HepG2 (cell line): ENCODE results near the gene EIF1AD. TPM values are rescaled to one million over a fixed set of nuclear protein-coding genes. Genes with fewer than 3 reads are reported as not detected.

Experiments used
- ATAC-seq: fragments of 200-7000 bp; cut with Tn5 transposase; 3 replicates; pipeline ENCODE4 v1.9.1; 2020; ENCODE audit warnings: mild to moderate bottlenecking, moderate library complexity
- BruUV-seq: library from RNA; stranded (reverse); fragments of 400-500 nt; replicated peaks from 2 replicates; lab custom pipeline; 2021; lab: Mats Ljungman, UMichigan
- CTCF ChIA-PET: fragments of 300-600 bp; formaldehyde crosslinking; extraction: SDS; loops from one replicate; lab custom pipeline; 2021; ENCODE audit warnings: low total read pairs, inconsistent platforms, low intra/inter-chr PET ratio; lab: Yijun Ruan, JAX
- POLR2A ChIA-PET: fragments of 350-600 bp; sonication (Branson Sonifier 250); formaldehyde crosslinking; loops from one replicate; lab custom pipeline; 2020; ENCODE audit warnings: antibody characterized with exemption, inconsistent platforms; lab: Yijun Ruan, JAX
- DNase-seq: peaks from one replicate; pipeline ENCODE4 v3.0.0-alpha.2; 2015; ENCODE audit warnings: low spot score
- FAIRE-seq: peaks from 3 replicates; lab custom pipeline; 2011; peaks lifted over from hg19 to GRCh38; lab: Jason Lieb, UNC
- H2AFZ ChIP-seq: one replicate; pipeline ENCODE4 v1.6.1; 2011; ENCODE audit warnings: low read length, inconsistent platforms
- H3K27ac ChIP-seq: fragments of 300-600 bp; 3 replicates; pipeline ENCODE4 v1.8.0; 2011; ENCODE audit warnings: mixed run types, mild to moderate bottlenecking, mixed read lengths, low read length, inconsistent platforms; ENCODE audit not compliant: insufficient read depth; ENCODE audit errors: extremely low read length
- H3K27me3 ChIP-seq, 2 experiments: fragments of 200-600 bp in 1 of 2; 2 replicates in 1 of 2; 3 replicates in 1 of 2; pipeline versions ENCODE4 v1.6.0 to v1.8.0; 2011; ENCODE audit warnings: low read length in 2 of 2, mild to moderate bottlenecking in 2 of 2, moderate library complexity in 2 of 2, inconsistent platforms in 1 of 2; ENCODE audit not compliant: insufficient read depth in 2 of 2, control insufficient read depth in 1 of 2
- H3K36me3 ChIP-seq, 2 experiments: fragments of 200-600 bp in 1 of 2; replicated peaks in 1 of 2; 2 replicates in 1 of 2; 3 replicates in 1 of 2; pipeline versions ENCODE4 v1.5.1 to v1.8.0; 2011; ENCODE audit warnings: low read length in 2 of 2, inconsistent platforms in 1 of 2; ENCODE audit not compliant: insufficient read depth in 2 of 2, control insufficient read depth in 1 of 2
- H3K4me1 ChIP-seq: 2 replicates; pipeline ENCODE4 v1.5.1; 2012; ENCODE audit warnings: low read length, inconsistent platforms; ENCODE audit not compliant: insufficient read depth
- H3K4me2 ChIP-seq: 2 replicates; pipeline ENCODE4 v1.6.0; 2011; ENCODE audit warnings: low read depth, low read length, inconsistent platforms
- H3K4me3 ChIP-seq, 3 experiments: fragments of 200-600 bp in 1 of 3; sonication (generic), shearing (Covaris generic) in 1 of 3; replicated peaks in 1 of 3; 2 replicates each; pipeline ENCODE4 v1.5.1; 2011 to 2016; ENCODE audit warnings: low read length in 3 of 3, inconsistent platforms in 2 of 3, low read depth in 2 of 3, mild to moderate bottlenecking in 2 of 3, control low read depth in 1 of 3, mixed read lengths in 1 of 3; ENCODE audit not compliant: insufficient read depth in 1 of 3
- H3K79me2 ChIP-seq: one replicate; pipeline ENCODE4 v1.6.1; 2011; ENCODE audit warnings: low read length, inconsistent platforms; ENCODE audit not compliant: insufficient read depth
- H3K9ac ChIP-seq: 2 replicates; pipeline ENCODE4 v1.6.0; 2011; ENCODE audit warnings: mild to moderate bottlenecking, low read depth, low read length, inconsistent platforms; ENCODE audit not compliant: insufficient read depth
- H3K9me3 ChIP-seq: 2 replicates; pipeline ENCODE4 v1.5.1; 2012; ENCODE audit warnings: mild to moderate bottlenecking, low read length
- H4K20me1 ChIP-seq: 2 replicates; pipeline ENCODE4 v1.6.0; 2011; ENCODE audit warnings: inconsistent platforms, mild to moderate bottlenecking, low read length, moderate library complexity; ENCODE audit not compliant: insufficient read depth
- CEBPG ChIP-seq: IDR thresholded peaks from 2 replicates; pipeline ENCODE4 v1.6.1; 2016
- ELF1 ChIP-seq: sonication (generic); formaldehyde crosslinking; IDR thresholded peaks from 2 replicates; pipeline ENCODE4 v1.4.0; 2020; ENCODE audit warnings: missing genetic modification reagents
- ESRRA ChIP-seq: sonication (generic); formaldehyde crosslinking; IDR thresholded peaks from 2 replicates; pipeline ENCODE4 v1.5.1; 2020; ENCODE audit warnings: mild to moderate bottlenecking, low read depth, missing genetic modification reagents
- KMT2A ChIP-seq: sonication (generic); formaldehyde crosslinking; IDR thresholded peaks from 2 replicates; pipeline ENCODE4 v1.4.0; 2020; ENCODE audit warnings: missing genetic modification reagents
- MIER3 ChIP-seq: IDR thresholded peaks from 2 replicates; pipeline ENCODE4 v1.6.1; 2016; ENCODE audit warnings: missing compliant biosample characterization, borderline replicate concordance
- MLX ChIP-seq: IDR thresholded peaks from 2 replicates; pipeline ENCODE4 v1.6.1; 2016
- SAP130 ChIP-seq: IDR thresholded peaks from 2 replicates; pipeline ENCODE4 v1.6.1; 2016; ENCODE audit warnings: low read depth
- ZNF124 ChIP-seq: sonication (generic); formaldehyde crosslinking; IDR thresholded peaks from 2 replicates; pipeline ENCODE4 v1.4.0; 2020; ENCODE audit warnings: missing genetic modification reagents
- ZNF263 ChIP-seq: sonication (generic); formaldehyde crosslinking; IDR thresholded peaks from 2 replicates; pipeline ENCODE4 v1.4.0; 2020; ENCODE audit warnings: missing genetic modification reagents
- ZNF790 ChIP-seq: sonication (generic); formaldehyde crosslinking; IDR thresholded peaks from 2 replicates; pipeline ENCODE4 v1.8.0; 2022; ENCODE audit warnings: missing genetic modification reagents, mild to moderate bottlenecking, borderline replicate concordance
- ZSCAN20 ChIP-seq: sonication (generic); formaldehyde crosslinking; IDR thresholded peaks from 2 replicates; pipeline ENCODE4 v1.4.0; 2020; ENCODE audit warnings: missing genetic modification reagents, mild to moderate bottlenecking, borderline replicate concordance
- WGBS: methylation state at CpG from one replicate; pipeline ENCODE4 v1.1.6; 2017; ENCODE audit warnings: low lambda C conversion rate; 5-methylcytosine and 5-hydroxymethylcytosine counted together
- in situ Hi-C: cut with HindIII; loops from 2 replicates; pipeline ENCODE4 v1.10.0; 2017; ENCODE audit warnings: low pct_unique_long_range_greater_than_20kb; ENCODE audit not compliant: extremely low pct_ligation_motif_present
- intact Hi-C: fragments of 100-400 bp; cut with micrococcal nuclease; formaldehyde crosslinking; loops from one replicate; pipeline ENCODE4 v1.10.0; 2022; ENCODE audit not compliant: unreplicated experiment
- polyA plus RNA-seq, 8 experiments: library from polyadenylated mRNA; depleted of rRNA in 3 of 8; stranded (reverse) in 7 of 8; unstranded in 1 of 8; fragments of >200 nt; fragmentation: Illumina TruSeq in 4 of 8; extraction: Trizol in 4 of 8; gene quantifications; 2 replicates each; pipeline versions ENCODE4 v1.2.1 to v1.2.3, GENCODE V29; 2011 to 2016; ENCODE audit warnings: low read depth in 4 of 8, missing spikeins in 1 of 8, mixed read lengths in 1 of 8; ENCODE audit not compliant: insufficient read depth in 1 of 8
- total RNA-seq, 5 experiments: library from RNA; depleted of rRNA; stranded (reverse); fragments of >200 nt; fragmentation: Illumina TruSeq; extraction: Trizol; gene quantifications; 2 replicates each; pipeline ENCODE4 v1.2.3, GENCODE V29; 2016; ENCODE audit warnings: low read depth in 1 of 5
- TF ChIP-seq, protein P1 (sequence below): sonication (generic); formaldehyde crosslinking; IDR thresholded peaks from 2 replicates; pipeline ENCODE4 v1.4.0; 2020; ENCODE audit warnings: missing genetic modification reagents
- TF ChIP-seq, protein P2 (sequence below): sonication (generic); formaldehyde crosslinking; IDR thresholded peaks from 2 replicates; pipeline ENCODE4 v1.4.0; 2020; ENCODE audit warnings: missing genetic modification reagents

The EIF1AD gene
- total and polyA plus RNA-seq, 2 of the 13 experiments (the other 11 are each of a cell fraction or from before 2014, with no cell fraction given) = 18.2 to 30.8 TPM

- WGBS = 28% methylated on average over 3 of the region's 7 CpGs
- no peaks in the 10 kb centered on the region for H4K20me1 ChIP-seq
- no TSS peak for BruUV-seq
- H3K4me1 ChIP-seq = no peaks in the 10 kb centered on the region; the same call in 1 of the 2 replicates
- H3K9me3 ChIP-seq = no peaks in the 10 kb centered on the region
- DNase-seq (no peak), FAIRE-seq (no peak), ATAC-seq (no peak)
- in situ Hi-C loops (no loop called here), intact Hi-C loops (no loop called here)
- no peaks in the 10 kb centered on the region for H3K36me3 ChIP-seq
- H3K27me3 ChIP-seq = peaks cover 9 to 45% of the 10 kb centered on the region in 2 experiments; a peak in 4 of 5 replicates
- ChIA-PET POLR2A (no interaction called here), CTCF (no interaction called here)
- H3K4me3 ChIP-seq = no peak overlapping the region
- no peak overlapping the region for H3K27ac ChIP-seq
- H3K4me2 ChIP-seq = no peak overlapping the region
- no peak overlapping the region for H2AFZ ChIP-seq
- TF ChIP-seq CEBPG (no peak), ZNF124 (CRISPR knock-in tag) (no peak), MLX (CRISPR knock-in tag) (no peak), ZNF263 (CRISPR knock-in tag) (peak; percentile 95)
- TF ChIP-seq, protein P1, sequence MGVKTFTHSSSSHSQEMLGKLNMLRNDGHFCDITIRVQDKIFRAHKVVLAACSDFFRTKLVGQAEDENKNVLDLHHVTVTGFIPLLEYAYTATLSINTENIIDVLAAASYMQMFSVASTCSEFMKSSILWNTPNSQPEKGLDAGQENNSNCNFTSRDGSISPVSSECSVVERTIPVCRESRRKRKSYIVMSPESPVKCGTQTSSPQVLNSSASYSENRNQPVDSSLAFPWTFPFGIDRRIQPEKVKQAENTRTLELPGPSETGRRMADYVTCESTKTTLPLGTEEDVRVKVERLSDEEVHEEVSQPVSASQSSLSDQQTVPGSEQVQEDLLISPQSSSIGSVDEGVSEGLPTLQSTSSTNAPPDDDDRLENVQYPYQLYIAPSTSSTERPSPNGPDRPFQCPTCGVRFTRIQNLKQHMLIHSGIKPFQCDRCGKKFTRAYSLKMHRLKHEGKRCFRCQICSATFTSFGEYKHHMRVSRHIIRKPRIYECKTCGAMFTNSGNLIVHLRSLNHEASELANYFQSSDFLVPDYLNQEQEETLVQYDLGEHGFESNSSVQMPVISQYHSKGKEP (CRISPR knock-in tag) = no peak
- no peak overlapping the region for H3K9ac ChIP-seq
- no peaks in the 10 kb centered on the region for H3K79me2 ChIP-seq
Measured at GRCh38 chr11:66013762-66014100, 11.8 kb upstream of the EIF1AD start.

DNA sequence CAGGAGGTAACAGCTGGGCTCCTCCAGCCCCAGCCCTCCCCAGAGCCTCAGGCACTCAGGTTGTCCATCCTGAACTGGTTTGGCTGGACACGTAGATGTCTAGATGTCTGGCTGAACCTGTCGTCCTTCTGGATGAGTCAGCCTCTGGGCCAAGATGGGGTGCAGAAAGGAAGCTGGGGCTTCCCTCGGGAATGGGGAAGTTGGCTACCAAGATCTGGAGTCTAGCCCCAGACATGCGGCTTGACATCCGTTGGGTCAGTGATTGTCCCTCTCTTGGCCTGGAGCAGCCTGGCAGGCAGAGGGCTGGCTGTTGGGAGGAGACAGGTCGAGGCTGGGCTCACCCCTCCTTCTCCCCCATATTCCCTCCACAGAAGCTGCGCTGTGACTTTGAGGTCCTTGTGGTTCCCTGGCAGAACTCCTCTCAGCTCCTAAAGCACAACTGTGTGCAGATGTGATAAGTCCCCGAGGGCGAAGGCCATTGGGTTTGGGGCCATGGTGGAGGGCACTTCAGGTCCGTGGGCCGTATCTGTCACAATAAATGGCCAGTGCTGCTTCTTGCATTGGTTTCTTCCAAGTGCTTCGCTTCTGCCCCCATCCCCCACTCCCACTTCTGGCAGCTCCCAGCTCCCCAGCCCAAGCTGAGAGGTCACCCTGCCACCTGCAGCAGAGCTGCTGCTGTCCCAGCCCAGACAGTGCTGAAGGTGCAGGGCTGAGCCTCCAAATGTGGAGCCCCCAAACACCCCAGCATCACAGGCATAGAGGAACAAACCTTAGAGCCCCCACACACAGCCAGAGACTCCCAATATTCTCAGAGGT, 11.2 kb upstream of the EIF1AD start:
- ChIA-PET CTCF (no interaction called here), POLR2A (no interaction called here)
- no peak overlapping the region for H3K4me2 ChIP-seq
- FAIRE-seq = no peak
- in situ Hi-C loops = no loop called here
- H3K27ac ChIP-seq = no peak overlapping the region
- peaks cover 9 to 45% of the 10 kb centered on the region in 2 experiments; a peak in 4 of 5 replicates for H3K27me3 ChIP-seq
- no peak for TF ChIP-seq ESRRA (CRISPR knock-in tag)
- TF ChIP-seq, protein P2, sequence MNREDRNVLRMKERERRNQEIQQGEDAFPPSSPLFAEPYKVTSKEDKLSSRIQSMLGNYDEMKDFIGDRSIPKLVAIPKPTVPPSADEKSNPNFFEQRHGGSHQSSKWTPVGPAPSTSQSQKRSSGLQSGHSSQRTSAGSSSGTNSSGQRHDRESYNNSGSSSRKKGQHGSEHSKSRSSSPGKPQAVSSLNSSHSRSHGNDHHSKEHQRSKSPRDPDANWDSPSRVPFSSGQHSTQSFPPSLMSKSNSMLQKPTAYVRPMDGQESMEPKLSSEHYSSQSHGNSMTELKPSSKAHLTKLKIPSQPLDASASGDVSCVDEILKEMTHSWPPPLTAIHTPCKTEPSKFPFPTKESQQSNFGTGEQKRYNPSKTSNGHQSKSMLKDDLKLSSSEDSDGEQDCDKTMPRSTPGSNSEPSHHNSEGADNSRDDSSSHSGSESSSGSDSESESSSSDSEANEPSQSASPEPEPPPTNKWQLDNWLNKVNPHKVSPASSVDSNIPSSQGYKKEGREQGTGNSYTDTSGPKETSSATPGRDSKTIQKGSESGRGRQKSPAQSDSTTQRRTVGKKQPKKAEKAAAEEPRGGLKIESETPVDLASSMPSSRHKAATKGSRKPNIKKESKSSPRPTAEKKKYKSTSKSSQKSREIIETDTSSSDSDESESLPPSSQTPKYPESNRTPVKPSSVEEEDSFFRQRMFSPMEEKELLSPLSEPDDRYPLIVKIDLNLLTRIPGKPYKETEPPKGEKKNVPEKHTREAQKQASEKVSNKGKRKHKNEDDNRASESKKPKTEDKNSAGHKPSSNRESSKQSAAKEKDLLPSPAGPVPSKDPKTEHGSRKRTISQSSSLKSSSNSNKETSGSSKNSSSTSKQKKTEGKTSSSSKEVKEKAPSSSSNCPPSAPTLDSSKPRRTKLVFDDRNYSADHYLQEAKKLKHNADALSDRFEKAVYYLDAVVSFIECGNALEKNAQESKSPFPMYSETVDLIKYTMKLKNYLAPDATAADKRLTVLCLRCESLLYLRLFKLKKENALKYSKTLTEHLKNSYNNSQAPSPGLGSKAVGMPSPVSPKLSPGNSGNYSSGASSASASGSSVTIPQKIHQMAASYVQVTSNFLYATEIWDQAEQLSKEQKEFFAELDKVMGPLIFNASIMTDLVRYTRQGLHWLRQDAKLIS (CRISPR knock-in tag) = no peak
- TF ChIP-seq ZNF790 (CRISPR knock-in tag) = no peak
- no peak for TF ChIP-seq SAP130 (CRISPR knock-in tag)
- no peak for TF ChIP-seq ZSCAN20
- TF ChIP-seq MIER3 (CRISPR knock-in tag) = no peak
- TF ChIP-seq KMT2A = no peak
- TF ChIP-seq ELF1 = no peak
- no peaks in the 10 kb centered on the region for H3K9me3 ChIP-seq
- no peak for ATAC-seq
- H3K9ac ChIP-seq = no peak overlapping the region
- no peaks in the 10 kb centered on the region for H3K36me3 ChIP-seq
- intact Hi-C loops = no loop called here
- no TSS peak for BruUV-seq
- H4K20me1 ChIP-seq = no peaks in the 10 kb centered on the region
- DNase-seq = no peak
- no peak overlapping the region for H2AFZ ChIP-seq
- H3K4me1 ChIP-seq = no peaks in the 10 kb centered on the region; the same call in 1 of the 2 replicates
- WGBS = 35% methylated on average over 11 of the region's 12 CpGs
- H3K79me2 ChIP-seq = no peaks in the 10 kb centered on the region
- H3K4me3 ChIP-seq = no peak overlapping the region
